Peyer's patch (tissue), 4 donors: ENCODE data around the gene FAM83F.

ENCODE experiments used
- POLR2A ChIP-seq, 2 donors: fragments of 450-650 bp; IDR thresholded peaks; one replicate each; pipeline ENCODE4 v1.5.1; 2017; ENCODE audit warnings: antibody characterized with exemption in 2 of 2, mild to moderate bottlenecking in 2 of 2, moderate library complexity in 2 of 2
- TF ChIP-seq, protein P1 (sequence below), 6 experiments: fragments of 450-650 bp in 4 of 6; fragments of 200-600 bp in 2 of 6; sonication (generic) in 1 of 6; IDR thresholded peaks; one replicate each; pipeline ENCODE4 v1.5.1; 2017 to 2019; ENCODE audit warnings: antibody characterized with exemption in 6 of 6, mild to moderate bottlenecking in 3 of 6, moderate library complexity in 1 of 6

DNA sequence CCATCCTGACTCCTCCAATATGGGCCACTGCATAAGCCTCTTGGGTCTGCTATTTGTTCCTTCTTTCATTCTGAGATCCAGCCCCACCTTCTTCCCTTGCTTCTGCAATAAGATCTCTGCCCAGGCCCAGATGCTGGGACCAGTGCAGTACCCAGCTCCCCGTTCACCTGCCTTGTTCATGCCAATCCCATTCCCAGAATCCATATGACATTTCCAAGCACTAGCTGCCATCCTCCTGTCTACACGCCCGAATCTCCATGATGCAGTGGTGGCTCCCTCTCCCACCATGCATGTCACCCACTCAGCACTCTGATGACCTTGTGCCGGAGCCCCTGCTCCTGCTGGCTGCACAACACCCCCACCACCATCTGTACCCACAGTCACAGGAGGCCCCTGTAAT is 11.4 kb upstream of the FAM83F start:
- TF ChIP-seq, protein P1, sequence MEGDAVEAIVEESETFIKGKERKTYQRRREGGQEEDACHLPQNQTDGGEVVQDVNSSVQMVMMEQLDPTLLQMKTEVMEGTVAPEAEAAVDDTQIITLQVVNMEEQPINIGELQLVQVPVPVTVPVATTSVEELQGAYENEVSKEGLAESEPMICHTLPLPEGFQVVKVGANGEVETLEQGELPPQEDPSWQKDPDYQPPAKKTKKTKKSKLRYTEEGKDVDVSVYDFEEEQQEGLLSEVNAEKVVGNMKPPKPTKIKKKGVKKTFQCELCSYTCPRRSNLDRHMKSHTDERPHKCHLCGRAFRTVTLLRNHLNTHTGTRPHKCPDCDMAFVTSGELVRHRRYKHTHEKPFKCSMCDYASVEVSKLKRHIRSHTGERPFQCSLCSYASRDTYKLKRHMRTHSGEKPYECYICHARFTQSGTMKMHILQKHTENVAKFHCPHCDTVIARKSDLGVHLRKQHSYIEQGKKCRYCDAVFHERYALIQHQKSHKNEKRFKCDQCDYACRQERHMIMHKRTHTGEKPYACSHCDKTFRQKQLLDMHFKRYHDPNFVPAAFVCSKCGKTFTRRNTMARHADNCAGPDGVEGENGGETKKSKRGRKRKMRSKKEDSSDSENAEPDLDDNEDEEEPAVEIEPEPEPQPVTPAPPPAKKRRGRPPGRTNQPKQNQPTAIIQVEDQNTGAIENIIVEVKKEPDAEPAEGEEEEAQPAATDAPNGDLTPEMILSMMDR (IDR thresholded peaks at IDR 0.05), result no peak
- TF ChIP-seq POLR2A (IDR thresholded peaks at IDR 0.05), result no peak
